KMS-11 (cell line): ENCODE data around the gene MEIS1.

Source experiments
- H2AFZ ChIP-seq: fragments of 200-600 bp; sonication (generic); 2 replicates; pipeline ENCODE4 v1.6.1; 2016; ENCODE audit warnings: antibody characterized with exemption, mixed run types, low read depth
- H3K27ac ChIP-seq: fragments of 200-600 bp; sonication (generic); 2 replicates; pipeline ENCODE4 v1.6.1; 2016; ENCODE audit warnings: mild to moderate bottlenecking, mixed run types
- H3K27me3 ChIP-seq: fragments of 200-600 bp; sonication (generic); 2 replicates; pipeline ENCODE4 v1.6.1; 2017; ENCODE audit warnings: mild to moderate bottlenecking, low read depth, mixed run types, moderate library complexity; ENCODE audit not compliant: insufficient read depth
- H3K36me3 ChIP-seq: fragments of 200-600 bp; sonication (generic); 2 replicates; pipeline ENCODE4 v1.6.1; 2017; ENCODE audit warnings: mild to moderate bottlenecking, mixed run types; ENCODE audit not compliant: insufficient read depth
- H3K4me1 ChIP-seq: fragments of 200-600 bp; sonication (generic); 2 replicates; pipeline ENCODE4 v1.6.1; 2016; ENCODE audit warnings: mild to moderate bottlenecking, low read depth, mixed run types; ENCODE audit not compliant: poor library complexity, severe bottlenecking
- H3K4me2 ChIP-seq: fragments of 200-600 bp; sonication (generic); 2 replicates; pipeline ENCODE4 v1.7.0; 2016; ENCODE audit warnings: mild to moderate bottlenecking, mixed run types
- H3K4me3 ChIP-seq: fragments of 200-600 bp; sonication (generic); IDR thresholded peaks from 2 replicates; pipeline ENCODE4 v1.6.1; 2017; ENCODE audit warnings: low read depth, low read length, mixed read lengths; ENCODE audit not compliant: insufficient read depth
- H3K79me2 ChIP-seq: fragments of 200-600 bp; sonication (generic); 2 replicates; pipeline ENCODE4 v1.6.1; 2016; ENCODE audit warnings: low read depth, mixed run types; ENCODE audit not compliant: insufficient read depth
- H3K9ac ChIP-seq: fragments of 200-600 bp; sonication (generic); 2 replicates; pipeline ENCODE4 v1.6.1; 2016; ENCODE audit warnings: mild to moderate bottlenecking, mixed run types
- H4K20me1 ChIP-seq: fragments of 200-600 bp; sonication (generic); 2 replicates; pipeline ENCODE4 v1.6.1; 2016; ENCODE audit warnings: mild to moderate bottlenecking, mixed run types; ENCODE audit not compliant: insufficient read depth
- CTCF ChIP-seq: fragments of 200-600 bp; sonication (generic); conservative IDR thresholded peaks from 2 replicates; pipeline ENCODE4 v1.6.1; 2017; ENCODE audit warnings: low read depth, mild to moderate bottlenecking, antibody characterized with exemption, low read length, moderate library complexity, mixed read lengths

MEIS1 gene

GRCh38 chr2:66602341-66602740 is 167.4 kb downstream of the MEIS1 start:
- Histone ChIP-seq H3K9ac (no peak overlapping the region), H3K36me3 (no peaks in the 10 kb centered on the region), H2AFZ (no peak overlapping the region), H3K27me3 (no peaks in the 10 kb centered on the region), H3K4me2 (no peak overlapping the region), H3K4me1 (no peaks in the 10 kb centered on the region), H3K27ac (no peak overlapping the region), H4K20me1 (no peaks in the 10 kb centered on the region), H3K4me3 (no peak overlapping the region), H3K79me2 (no peaks in the 10 kb centered on the region)
- TF ChIP-seq CTCF, result no peak

- no peak overlapping the region for H3K4me3 ChIP-seq
- no peaks in the 10 kb centered on the region for H3K79me2 ChIP-seq
- H3K4me1 ChIP-seq, result no peaks in the 10 kb centered on the region
- no peaks in the 10 kb centered on the region for H3K36me3 ChIP-seq
- H3K9ac ChIP-seq, result no peak overlapping the region
- no peak overlapping the region for H3K27ac ChIP-seq
- H2AFZ ChIP-seq, result no peak overlapping the region
- H3K4me2 ChIP-seq, result no peak overlapping the region
- H3K27me3 ChIP-seq, result no peaks in the 10 kb centered on the region
- H4K20me1 ChIP-seq, result no peaks in the 10 kb centered on the region
- TF ChIP-seq CTCF, result no peak
Observed at GRCh38 chr2:66604326-66604725, 169.4 kb downstream of the MEIS1 start.

- TF ChIP-seq CTCF, result no peak
- Histone ChIP-seq H3K4me3 (no peak overlapping the region), H3K9ac (no peak overlapping the region), H2AFZ (no peak overlapping the region), H4K20me1 (no peaks in the 10 kb centered on the region), H3K27me3 (no peaks in the 10 kb centered on the region), H3K36me3 (no peaks in the 10 kb centered on the region), H3K27ac (no peak overlapping the region), H3K4me1 (no peaks in the 10 kb centered on the region), H3K79me2 (no peaks in the 10 kb centered on the region), H3K4me2 (no peak overlapping the region)
Observed at GRCh38 chr2:66604976-66605375, 170.1 kb downstream of the MEIS1 start.

GRCh38 chr2:66607152-66607551 is 172.2 kb downstream of the MEIS1 start:
- no peaks in the 10 kb centered on the region for H3K36me3 ChIP-seq
- no peaks in the 10 kb centered on the region for H3K79me2 ChIP-seq
- H3K4me3 ChIP-seq, result no peak overlapping the region
- H4K20me1 ChIP-seq, result no peaks in the 10 kb centered on the region
- no peak overlapping the region for H3K4me2 ChIP-seq
- H3K4me1 ChIP-seq, result no peaks in the 10 kb centered on the region
- H3K9ac ChIP-seq, result no peak overlapping the region
- H3K27me3 ChIP-seq, result no peaks in the 10 kb centered on the region
- H3K27ac ChIP-seq, result no peak overlapping the region
- H2AFZ ChIP-seq, result no peak overlapping the region
- no peak for TF ChIP-seq CTCF
